ENCODE results near the gene HOXD12. TPM values are rescaled to one million over a fixed set of nuclear protein-coding genes. Genes with fewer than 3 reads are reported as not detected.

Gene HOXD12
- total RNA-seq, 1 experiment from 2014 or later = not detected

DNA sequence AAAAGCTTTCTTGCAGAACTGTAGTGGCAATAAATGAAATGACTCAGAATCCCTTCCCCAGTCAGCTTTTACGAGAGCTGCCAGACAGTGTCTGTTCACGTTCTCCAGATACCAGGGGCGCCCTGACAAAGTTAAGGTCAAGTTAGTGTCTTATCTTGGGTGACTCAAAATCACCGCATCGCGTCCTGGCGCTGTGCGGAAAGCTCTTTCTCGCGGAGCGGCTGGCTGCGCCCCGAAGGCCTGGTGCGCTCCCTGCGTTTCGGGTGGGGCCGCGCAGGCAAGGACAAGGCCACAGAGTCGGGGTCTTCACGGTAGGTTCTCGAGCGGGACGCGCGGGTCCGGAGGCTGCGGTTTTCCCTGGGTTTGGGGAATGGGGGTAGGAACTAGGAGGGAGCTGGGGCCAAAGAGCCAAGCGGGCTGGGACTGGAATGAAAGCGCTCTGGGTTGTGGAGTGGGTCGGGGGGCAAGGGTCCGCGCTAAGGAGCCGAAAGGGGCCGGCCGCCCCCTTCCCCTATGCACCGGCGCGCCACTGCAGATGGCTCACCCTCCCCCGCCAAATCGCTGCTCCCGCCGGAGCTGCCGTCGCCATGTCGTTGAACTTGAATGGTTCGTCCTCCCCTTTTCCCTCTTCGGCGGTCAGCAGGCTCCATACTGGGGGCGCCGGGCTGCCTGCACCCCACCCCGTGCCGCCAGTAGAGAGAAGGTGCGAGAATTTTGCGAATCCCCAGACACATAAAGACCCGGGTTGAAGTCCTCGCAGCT, 4.9 kb downstream of the HOXD12 start:
- Histone ChIP-seq H3K9me2 (ENCODE audit: insufficient read depth) (no peaks in the 10 kb centered on the region), H2AFZ (no peak overlapping the region), H3K4me3 (no peak overlapping the region), H3K27me3 (ENCODE audit: insufficient read depth, low read depth) (peaks cover 27% of the 10 kb centered on the region), H3F3A (ENCODE audit: insufficient read depth, low read depth) (no peaks in the 10 kb centered on the region), H3K9me3 (ENCODE audit: insufficient read depth, low read depth) (no peaks in the 10 kb centered on the region), H3K36me3 (ENCODE audit: low read depth) (no peaks in the 10 kb centered on the region), H3K27ac (no peak overlapping the region), H3K79me2 (ENCODE audit: low read depth) (no peaks in the 10 kb centered on the region), H4K20me1 (ENCODE audit: insufficient read depth) (no peaks in the 10 kb centered on the region), H3K4me2 (no peak overlapping the region), H3K4me1 (replicated peaks; ENCODE audit: insufficient read depth) (no peaks in the 10 kb centered on the region)
- TF ChIP-seq CTCF (conservative IDR thresholded peaks at IDR 0.05) = no peak
- TF ChIP-seq EZH2 (IDR thresholded peaks at IDR 0.05; ENCODE audit: low read depth) = no peak
- ChIA-PET CTCF (no interaction called here), POLR2A (ENCODE audit: unreplicated experiment) (no interaction called here)
- DNase-seq = no peak
- intact Hi-C loops (cut with micrococcal nuclease; ENCODE audit: unreplicated experiment) = no loop called here
- BruUV-seq (replicated peaks) = no TSS peak

DNA sequence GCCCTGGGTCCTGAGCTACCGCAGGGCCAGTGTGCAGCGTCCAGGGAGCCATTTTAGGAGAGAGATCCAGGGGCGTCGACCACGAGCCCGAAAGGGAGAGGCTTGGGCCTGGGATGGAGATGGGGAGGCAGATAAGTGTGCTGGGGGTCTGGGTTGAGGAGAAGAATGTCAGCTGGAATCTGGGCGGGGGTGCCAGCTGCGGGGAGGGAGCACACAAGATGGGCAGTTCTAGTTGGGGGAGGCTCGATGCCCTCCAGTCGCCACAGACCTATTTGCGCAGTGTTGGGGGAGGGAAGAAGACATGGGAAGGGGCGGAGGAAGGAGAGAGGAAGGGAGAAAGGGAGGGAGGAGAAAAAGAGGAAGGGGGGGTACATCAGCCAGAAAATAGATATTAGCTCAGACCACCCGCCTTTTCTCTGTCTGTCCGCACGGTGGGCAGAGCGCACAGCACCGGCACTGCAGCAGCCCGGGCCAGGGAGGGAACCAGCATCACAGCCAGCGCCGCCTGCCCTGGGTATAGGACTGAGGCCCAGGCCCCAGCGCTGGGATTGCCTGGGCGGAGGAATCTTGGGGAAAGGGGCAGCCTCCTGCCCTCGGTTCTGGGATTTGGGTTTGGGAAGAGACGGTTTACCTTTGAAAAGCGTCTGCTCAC, 5.6 kb downstream of the HOXD12 start:
- TF ChIP-seq EZH2 (IDR thresholded peaks at IDR 0.05; ENCODE audit: low read depth) (no peak), CTCF (conservative IDR thresholded peaks at IDR 0.05) (no peak)
- peaks cover 27% of the 10 kb centered on the region for H3K27me3 ChIP-seq (ENCODE audit: insufficient read depth, low read depth)

GRCh38 chr2:176105730-176106580, 6.4 kb downstream of the HOXD12 start:
- Histone ChIP-seq H3K9me3 (ENCODE audit: insufficient read depth, low read depth) (no peaks in the 10 kb centered on the region), H3F3A (ENCODE audit: insufficient read depth, low read depth) (no peaks in the 10 kb centered on the region), H3K36me3 (ENCODE audit: low read depth) (no peaks in the 10 kb centered on the region), H3K9me2 (ENCODE audit: insufficient read depth) (no peaks in the 10 kb centered on the region), H3K4me1 (replicated peaks; ENCODE audit: insufficient read depth) (no peaks in the 10 kb centered on the region), H3K4me3 (no peak overlapping the region), H3K4me2 (no peak overlapping the region), H4K20me1 (ENCODE audit: insufficient read depth) (no peaks in the 10 kb centered on the region), H3K27me3 (ENCODE audit: insufficient read depth, low read depth) (peaks cover 32% of the 10 kb centered on the region), H3K27ac (no peak overlapping the region), H3K79me2 (ENCODE audit: low read depth) (no peaks in the 10 kb centered on the region), H2AFZ (no peak overlapping the region)
- no peak for DNase-seq
- CTCF ChIA-PET = interaction anchor here (1.0 kb wide), 1 partner anchor 8 kb away, joined by 7 read pairs; no protein-coding TSS in a partner anchor
- intact Hi-C loops (cut with micrococcal nuclease; ENCODE audit: unreplicated experiment) = no loop called here
- BruUV-seq (replicated peaks) = no TSS peak
- TF ChIP-seq EZH2 (IDR thresholded peaks at IDR 0.05; ENCODE audit: low read depth) = no peak
- no peak for TF ChIP-seq CTCF (conservative IDR thresholded peaks at IDR 0.05)
- POLR2A ChIA-PET (ENCODE audit: unreplicated experiment) = interaction anchor here (0.8 kb wide), 1 partner anchor 1645 kb away, joined by 10 read pairs; no protein-coding TSS in a partner anchor

More for the DNA sequence above, 5.6 kb downstream of the HOXD12 start:
- Histone ChIP-seq H3K36me3 (ENCODE audit: low read depth) (no peaks in the 10 kb centered on the region), H4K20me1 (ENCODE audit: insufficient read depth) (no peaks in the 10 kb centered on the region), H2AFZ (no peak overlapping the region), H3K9me3 (ENCODE audit: insufficient read depth, low read depth) (no peaks in the 10 kb centered on the region), H3K4me3 (no peak overlapping the region), H3K27ac (no peak overlapping the region), H3K79me2 (ENCODE audit: low read depth) (no peaks in the 10 kb centered on the region), H3K4me2 (no peak overlapping the region), H3K4me1 (replicated peaks; ENCODE audit: insufficient read depth) (no peaks in the 10 kb centered on the region), H3K9me2 (ENCODE audit: insufficient read depth) (no peaks in the 10 kb centered on the region), H3F3A (ENCODE audit: insufficient read depth, low read depth) (no peaks in the 10 kb centered on the region)
- CTCF ChIA-PET = no interaction called here
- intact Hi-C loops (cut with micrococcal nuclease; ENCODE audit: unreplicated experiment) = no loop called here
- POLR2A ChIA-PET (ENCODE audit: unreplicated experiment) = no interaction called here
- BruUV-seq (replicated peaks) = no TSS peak
- no peak for DNase-seq
